Mucosa of gallbladder (tissue), 1 donor: Measurements from ENCODE around the gene KDM4B. TPM values are rescaled to one million over a fixed set of nuclear protein-coding genes. Genes with fewer than 3 reads are reported as not detected.
A peak's percentile ranks its signal among the peaks of the same experiment; 100 is the strongest.

ENCODE experiments used
- DNase-seq: peaks from one replicate; pipeline ENCODE4 v3.0.0-alpha.2; 2020; ENCODE audit warnings: low spot score
- total RNA-seq: library from RNA; stranded (reverse); gene quantifications from one replicate; pipeline ENCODE4 v1.2.1, GENCODE V29; 2021
- donor health status: DM: no; HTN: no; CAD: no.

KDM4B gene
- total RNA-seq, 1 donor from 2014 or later: 49.3 TPM

- no peak for DNase-seq
Measured at GRCh38 chr19:5013761-5014160, 44.8 kb downstream of the KDM4B start.

- no peak for DNase-seq
Measured at GRCh38 chr19:5014941-5015340, 46.0 kb downstream of the KDM4B start.

GRCh38 chr19:5016268-5016667 is 47.4 kb downstream of the KDM4B start:
- no peak for DNase-seq

- no peak for DNase-seq
Measured at GRCh38 chr19:5016781-5017180, 47.9 kb downstream of the KDM4B start.

- DNase-seq: no peak
Measured at GRCh38 chr19:5017235-5017634, 48.3 kb downstream of the KDM4B start.

GRCh38 chr19:5018224-5019015 is 49.5 kb downstream of the KDM4B start:
- no peak for DNase-seq

- DNase-seq: no peak
Measured at GRCh38 chr19:5020368-5020767, 51.5 kb downstream of the KDM4B start.

GRCh38 chr19:5021046-5021445 is 52.1 kb downstream of the KDM4B start:
- no peak for DNase-seq

GRCh38 chr19:5022066-5022860 is 53.4 kb downstream of the KDM4B start:
- no peak for DNase-seq

- no peak for DNase-seq
Measured at GRCh38 chr19:5023128-5023571, 54.2 kb downstream of the KDM4B start.

GRCh38 chr19:5024282-5024681 is 55.4 kb downstream of the KDM4B start:
- no peak for DNase-seq

GRCh38 chr19:5025027-5025426 is 56.1 kb downstream of the KDM4B start:
- DNase-seq: no peak

GRCh38 chr19:5026706-5027273 is 57.9 kb downstream of the KDM4B start:
- DNase-seq: no peak

- no peak for DNase-seq
Measured at GRCh38 chr19:5028229-5028886, 59.4 kb downstream of the KDM4B start.

GRCh38 chr19:5029596-5029995 is 60.7 kb downstream of the KDM4B start:
- DNase-seq: peak; percentile 46

GRCh38 chr19:5030136-5030820 is 61.4 kb downstream of the KDM4B start:
- no peak for DNase-seq

GRCh38 chr19:5030822-5031221 is 61.9 kb downstream of the KDM4B start:
- no peak for DNase-seq

GRCh38 chr19:5031231-5032100 is 62.6 kb downstream of the KDM4B start:
- DNase-seq: peak; percentile 83

- no peak for DNase-seq
Measured at GRCh38 chr19:5032101-5032967, 63.4 kb downstream of the KDM4B start.
